ENCODE measurements around the gene EGFL6.
"Not testable (repeated sequence)": the region's sequence is repeated elsewhere in the genome, so short reads cannot be mapped to it uniquely, and the experiment has no call there.

Gene EGFL6

DNA sequence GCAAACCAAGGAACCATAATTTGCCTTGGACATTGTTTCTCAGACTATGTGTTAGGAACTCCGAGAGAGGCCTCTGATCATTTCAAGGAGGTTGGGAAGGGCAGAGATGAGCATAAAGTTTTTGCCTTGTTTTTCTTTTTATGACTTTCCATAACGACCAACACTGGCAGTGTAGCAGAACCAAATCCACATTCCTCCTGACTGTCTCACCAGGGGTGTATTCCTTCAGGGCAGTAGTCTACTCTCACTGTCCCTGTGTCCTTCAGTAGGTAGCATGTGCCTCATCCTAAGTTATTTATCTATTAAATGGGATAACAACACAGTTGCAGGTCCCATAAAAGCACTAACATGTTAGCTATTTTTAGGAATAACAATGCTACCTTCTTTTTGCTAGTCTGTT, 20.8 kb downstream of the EGFL6 start:
- H3K4me3 ChIP-seq (ENCODE audit: low read depth, low read length) = no peak overlapping the region

DNA sequence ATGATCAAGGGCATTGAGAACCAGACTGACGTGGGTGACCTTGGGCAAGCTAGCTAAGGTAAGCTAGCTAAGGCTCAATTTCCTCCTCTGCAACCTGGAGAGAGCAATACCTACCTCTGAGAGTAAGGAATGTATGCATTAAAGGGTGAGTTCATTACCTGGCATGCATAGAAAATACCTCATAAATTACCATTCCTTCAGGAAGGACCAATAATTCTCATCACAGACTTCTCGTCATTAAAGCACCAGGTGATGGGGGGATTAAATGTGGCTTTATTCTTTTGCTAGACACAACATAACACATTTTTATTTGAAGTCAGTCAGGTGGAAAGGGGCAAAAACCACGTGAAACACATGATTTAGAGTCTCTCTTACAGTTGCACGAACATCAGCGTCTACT, 21.5 kb downstream of the EGFL6 start:
- no peak overlapping the region for H3K4me3 ChIP-seq (ENCODE audit: low read depth, low read length)

DNA sequence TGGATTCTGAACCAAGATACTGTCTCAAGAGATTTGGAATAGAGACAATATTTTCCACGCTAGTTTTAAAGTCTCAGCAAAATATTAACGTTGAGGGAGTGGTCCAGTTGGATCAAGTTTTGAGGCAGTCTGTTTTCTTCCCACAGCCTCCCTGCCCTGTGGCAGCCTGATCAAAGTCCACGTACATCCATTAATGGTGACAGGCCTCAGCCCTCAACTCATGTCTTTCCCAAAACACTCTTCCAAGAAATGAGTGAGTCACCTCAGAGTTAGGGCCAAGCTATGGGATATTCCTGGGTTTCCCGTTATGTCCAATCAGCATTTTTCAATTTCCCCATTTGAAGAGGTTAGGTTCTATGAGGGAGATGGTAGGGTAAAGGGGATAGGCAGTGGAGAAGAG, 28.5 kb downstream of the EGFL6 start:
- H3K4me3 ChIP-seq (ENCODE audit: low read depth, low read length) = no peak overlapping the region

DNA sequence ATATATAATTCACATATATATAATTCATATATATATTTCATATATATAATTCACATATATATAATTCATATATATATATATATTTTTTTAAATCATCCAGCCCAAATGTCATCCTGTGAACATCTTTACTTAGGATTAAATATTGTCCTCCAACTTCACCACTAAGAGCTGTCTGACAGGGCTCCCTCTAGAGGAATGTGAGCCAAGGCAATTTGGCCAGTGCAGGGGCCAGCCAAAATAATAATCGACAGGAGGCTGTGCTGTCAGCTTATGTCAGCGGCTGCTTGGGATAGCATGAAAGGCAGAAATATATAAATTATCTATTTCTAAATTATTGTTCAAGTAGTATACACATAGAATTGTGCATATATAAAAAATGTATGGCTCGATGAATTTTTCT, 29.5 kb downstream of the EGFL6 start:
- no peak overlapping the region for H3K4me3 ChIP-seq (ENCODE audit: low read depth, low read length)

- no peak overlapping the region for H3K4me3 ChIP-seq (ENCODE audit: low read depth, low read length)
Observed at GRCh38 chrX:13599491-13599890, 30.1 kb downstream of the EGFL6 start.

GRCh38 chrX:13605611-13606010, 36.2 kb downstream of the EGFL6 start:
- no peak overlapping the region for H3K4me3 ChIP-seq (ENCODE audit: low read depth, low read length)

DNA sequence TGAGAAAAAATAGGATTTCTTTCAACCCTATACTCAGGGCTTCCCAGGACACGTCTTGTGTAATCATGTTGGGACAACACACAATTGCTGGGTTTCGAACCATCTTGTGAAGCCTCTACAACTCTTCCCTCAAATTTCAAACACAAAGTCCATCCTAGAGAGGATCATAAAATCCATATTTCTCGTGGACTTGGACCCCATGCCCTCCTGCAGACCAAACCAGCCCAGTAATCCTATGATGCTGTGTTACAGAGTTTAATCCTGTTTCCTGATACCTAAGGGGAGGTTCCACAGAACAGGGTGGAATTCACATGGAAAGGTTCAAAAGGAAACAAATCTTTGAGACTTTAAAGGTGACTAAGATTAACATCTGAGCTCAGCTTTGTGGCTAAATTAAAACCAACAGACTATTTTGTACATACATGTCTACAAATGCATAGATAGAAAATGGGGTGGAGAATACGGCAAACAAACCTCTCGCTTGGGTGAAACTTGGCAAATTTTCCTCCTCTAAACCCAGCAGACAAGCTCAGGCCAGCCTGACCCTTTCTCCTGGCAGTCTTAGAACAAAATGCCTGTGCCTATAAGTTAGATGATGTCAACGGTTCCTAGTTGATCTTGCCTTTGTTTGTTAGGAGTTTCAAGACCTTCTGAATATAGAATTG, 38.1 kb downstream of the EGFL6 start:
- no peak overlapping the region for H3K4me3 ChIP-seq (ENCODE audit: low read depth, low read length)

DNA sequence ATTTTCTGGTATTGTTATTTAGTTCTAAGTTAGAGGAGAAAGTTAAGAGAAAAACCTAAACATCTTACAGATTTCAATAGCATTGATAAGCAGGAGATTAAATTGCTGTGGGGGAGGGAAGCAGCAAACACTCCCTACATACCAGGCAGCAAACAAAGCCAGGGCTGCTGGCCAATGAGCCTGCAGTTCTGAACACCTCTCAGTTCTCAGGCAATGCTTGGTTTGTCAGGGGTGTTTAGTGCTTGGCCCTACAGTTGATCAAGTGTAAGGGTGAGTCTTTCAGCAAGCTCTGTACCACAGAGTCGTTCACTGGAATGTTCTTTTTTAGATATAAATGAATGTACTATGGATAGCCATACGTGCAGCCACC, 38.6 kb downstream of the EGFL6 start:
- no peak overlapping the region for H3K4me3 ChIP-seq (ENCODE audit: low read depth, low read length)

DNA sequence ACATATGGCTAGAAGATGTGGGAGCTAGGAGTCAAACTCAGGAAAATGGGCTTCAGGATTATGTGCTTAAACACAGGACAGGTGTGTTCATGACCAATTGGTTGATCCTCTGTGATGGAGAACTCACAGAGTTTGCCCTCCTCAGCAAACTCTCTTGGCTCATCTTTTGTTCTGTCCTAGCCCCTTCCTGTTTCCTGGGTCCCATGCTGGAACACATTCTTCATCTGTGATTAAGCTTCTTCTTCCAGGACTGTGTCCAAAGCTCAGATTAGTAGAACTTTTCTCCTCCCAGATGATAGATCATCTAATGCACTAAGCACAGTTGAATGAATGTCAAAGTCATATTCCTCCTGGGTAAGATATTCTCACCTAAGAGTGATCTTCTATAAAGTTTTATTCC, 44.8 kb downstream of the EGFL6 start:
- no peak overlapping the region for H3K4me3 ChIP-seq (ENCODE audit: low read depth, low read length)

- H3K4me3 ChIP-seq (ENCODE audit: low read depth, low read length) = no peak overlapping the region
Observed at GRCh38 chrX:13620207-13620606, 50.8 kb downstream of the EGFL6 start.

DNA sequence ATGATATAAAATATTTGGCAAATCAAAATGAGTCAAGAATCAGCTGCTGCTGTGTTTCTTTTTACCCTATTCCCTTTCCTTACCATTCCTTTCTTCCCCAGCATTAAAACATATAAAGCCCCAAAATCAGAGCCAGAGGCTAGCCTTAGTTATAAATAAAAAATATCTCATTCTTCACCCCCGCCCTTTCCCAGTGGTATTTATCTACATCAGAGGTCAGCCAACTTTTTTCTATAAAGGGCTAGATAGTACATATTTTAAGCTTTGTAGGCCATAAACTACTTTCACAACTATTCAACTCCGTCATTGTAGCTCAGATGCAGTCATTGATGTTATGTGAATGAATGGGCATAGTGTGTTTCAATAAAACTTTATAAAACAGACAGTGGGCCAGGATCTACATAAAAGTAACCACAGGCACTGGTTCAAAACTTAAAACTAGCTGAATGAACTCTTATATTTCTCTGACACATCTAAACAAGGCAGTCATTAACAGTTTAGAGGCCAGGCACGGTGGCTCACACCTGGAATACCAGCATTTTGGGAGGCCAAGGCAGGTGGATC, 53.1 kb downstream of the EGFL6 start:
- H3K4me3 ChIP-seq (ENCODE audit: low read depth, low read length) = no peak overlapping the region

DNA sequence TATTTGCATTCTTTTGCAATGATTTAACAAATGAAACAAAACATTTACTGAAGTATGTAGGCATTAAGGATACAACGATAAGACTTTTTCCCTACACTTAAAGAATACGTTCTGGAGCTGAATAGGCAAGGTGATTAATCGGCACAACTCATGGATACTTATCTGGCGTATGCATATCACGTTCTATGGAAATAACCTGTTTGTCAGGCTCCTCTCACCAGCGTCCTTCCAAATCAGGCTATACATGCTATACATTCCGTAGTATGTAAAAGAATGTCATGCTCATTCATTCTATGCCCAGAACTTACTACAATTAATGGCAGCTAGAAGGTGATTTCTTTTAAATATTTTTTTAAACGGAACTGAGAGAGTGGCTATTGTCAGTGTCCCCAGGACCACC, 57.9 kb downstream of the EGFL6 start:
- H3K4me3 ChIP-seq (ENCODE audit: low read depth, low read length) = no peak overlapping the region

GRCh38 chrX:13637224-13637623, 67.8 kb downstream of the EGFL6 start:
- H3K4me3 ChIP-seq (ENCODE audit: low read depth, low read length) = not testable (repeated sequence)

GRCh38 chrX:13638021-13638420, 68.6 kb downstream of the EGFL6 start:
- H3K4me3 ChIP-seq (ENCODE audit: low read depth, low read length) = no peak overlapping the region

DNA sequence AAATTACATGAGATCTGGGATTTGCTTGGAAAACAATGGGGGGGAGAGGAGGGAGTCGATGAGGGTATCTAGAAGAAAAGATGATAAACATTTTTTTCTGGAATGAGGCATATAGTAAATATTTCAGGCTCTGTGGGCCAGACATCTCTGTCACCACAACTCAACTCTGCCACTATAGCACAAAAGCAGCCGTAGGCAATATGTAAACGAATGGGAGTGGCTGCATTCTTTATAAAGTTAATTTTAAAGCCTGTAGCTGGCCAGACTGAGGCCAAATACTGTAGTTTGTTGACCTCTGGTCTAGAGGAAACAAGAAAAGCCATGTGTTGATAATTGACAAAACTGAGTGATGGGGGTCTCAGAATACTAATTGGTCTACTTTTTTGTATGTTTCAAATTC, 69.4 kb downstream of the EGFL6 start:
- no peak overlapping the region for H3K4me3 ChIP-seq (ENCODE audit: low read depth, low read length)

- not testable (repeated sequence) for H3K4me3 ChIP-seq (ENCODE audit: low read depth, low read length)
Observed at GRCh38 chrX:13641684-13642083, 72.3 kb downstream of the EGFL6 start.

- no peak overlapping the region for H3K4me3 ChIP-seq (ENCODE audit: low read depth, low read length)
Observed at GRCh38 chrX:13645464-13646153, 76.2 kb downstream of the EGFL6 start.

DNA sequence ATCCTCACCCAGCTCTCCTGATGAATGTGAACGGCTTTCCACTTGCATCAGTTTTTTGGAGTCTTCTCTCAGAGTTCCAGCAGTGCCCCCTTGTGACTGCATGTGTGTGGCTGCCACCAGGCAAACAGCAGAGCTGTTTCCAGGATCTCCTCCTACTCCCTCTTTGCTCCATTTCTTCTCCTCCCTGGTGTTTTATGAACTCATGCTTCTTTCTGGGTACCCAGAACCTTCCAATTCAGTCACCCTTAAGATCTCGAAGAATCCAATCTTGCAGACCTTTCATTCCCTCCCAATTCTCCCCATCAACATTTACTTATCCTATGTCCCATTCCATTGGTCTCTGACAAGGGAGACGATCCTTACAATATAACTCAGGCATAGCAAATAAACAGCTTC, 76.8 kb downstream of the EGFL6 start:
- no peak overlapping the region for H3K4me3 ChIP-seq (ENCODE audit: low read depth, low read length)

- H3K4me3 ChIP-seq (ENCODE audit: low read depth, low read length) = no peak overlapping the region
Observed at GRCh38 chrX:13647709-13648212, 78.4 kb downstream of the EGFL6 start.

DNA sequence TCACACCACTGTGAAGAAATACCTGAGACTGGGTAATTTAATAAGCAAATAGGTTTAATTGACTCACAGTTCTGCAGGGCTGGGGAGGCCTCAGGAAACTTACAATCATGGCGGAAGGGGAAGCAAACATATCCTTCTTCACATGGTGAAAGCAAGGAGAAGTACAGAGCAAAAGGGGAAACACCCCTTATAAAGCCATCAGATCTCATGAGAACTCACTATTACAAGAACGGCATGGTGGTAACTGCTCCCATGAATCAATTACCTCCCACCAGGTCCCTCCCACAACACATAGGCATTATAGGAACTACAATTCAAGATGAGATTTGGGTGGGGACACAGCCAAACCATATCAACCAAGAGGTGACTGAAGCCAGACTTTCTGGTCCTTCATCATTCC, 78.9 kb downstream of the EGFL6 start:
- not testable (repeated sequence) for H3K4me3 ChIP-seq (ENCODE audit: low read depth, low read length)

- no peak overlapping the region for H3K4me3 ChIP-seq (ENCODE audit: low read depth, low read length)
Observed at GRCh38 chrX:13649838-13650237, 80.4 kb downstream of the EGFL6 start.

DNA sequence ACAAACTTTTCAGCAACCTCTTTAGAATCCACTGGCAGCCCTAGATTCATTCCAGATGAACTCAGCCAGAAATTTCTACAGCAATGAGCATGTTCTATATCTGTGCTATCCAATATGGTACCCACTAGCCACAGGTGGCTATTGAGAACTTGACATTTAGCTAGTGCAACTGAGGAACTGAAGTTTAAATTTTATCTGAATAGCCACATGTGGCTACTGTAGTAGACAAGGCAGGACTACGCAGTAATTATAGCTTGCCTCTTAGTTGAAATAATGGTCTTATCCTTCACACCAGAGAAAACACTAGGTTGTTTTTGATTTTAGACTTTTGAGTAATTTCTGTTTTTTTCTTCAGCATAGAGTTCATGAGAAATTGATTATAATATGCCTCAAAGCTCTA, 80.9 kb downstream of the EGFL6 start:
- no peak overlapping the region for H3K4me3 ChIP-seq (ENCODE audit: low read depth, low read length)
